Prostate gland (tissue), 2 donors: ENCODE results near the gene RFXAP.

Experiments
- POLR2AphosphoS5 ChIP-seq: sonication (generic); formaldehyde crosslinking; IDR thresholded peaks from one replicate; pipeline ENCODE4 v1.6.1; 2017; ENCODE audit warnings: antibody characterized with exemption
- TF ChIP-seq, protein P1 (sequence below), 4 experiments: fragments of 200-600 bp in 2 of 4; fragments of 450-650 bp in 2 of 4; sonication (generic) in 2 of 4; IDR thresholded peaks; 1 replicate in 3 of 4; 2 replicates in 1 of 4; pipeline ENCODE4 v1.5.1; 2016 to 2019; ENCODE audit warnings: antibody characterized with exemption in 4 of 4, mild to moderate bottlenecking in 2 of 4, moderate library complexity in 2 of 4

DNA sequence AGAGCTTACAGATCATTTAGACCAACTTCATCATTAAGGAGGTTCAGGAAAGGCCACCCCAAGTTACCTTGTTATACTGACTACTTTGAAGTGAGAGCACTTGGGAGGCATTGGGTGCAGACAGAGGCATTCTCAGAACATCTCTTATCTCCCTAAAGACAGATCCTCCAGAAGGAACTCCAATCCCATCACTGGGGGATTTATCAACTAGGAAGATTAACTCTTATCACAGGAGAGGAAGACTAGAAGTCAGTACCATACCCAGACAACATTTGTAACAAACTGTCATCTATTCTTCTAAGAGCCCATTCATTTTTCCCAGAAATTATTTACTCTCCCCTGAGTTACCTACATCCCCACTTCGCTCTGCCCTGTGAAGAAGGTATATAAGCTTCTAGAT is 5.8 kb upstream of the RFXAP start:
- TF ChIP-seq, protein P1, sequence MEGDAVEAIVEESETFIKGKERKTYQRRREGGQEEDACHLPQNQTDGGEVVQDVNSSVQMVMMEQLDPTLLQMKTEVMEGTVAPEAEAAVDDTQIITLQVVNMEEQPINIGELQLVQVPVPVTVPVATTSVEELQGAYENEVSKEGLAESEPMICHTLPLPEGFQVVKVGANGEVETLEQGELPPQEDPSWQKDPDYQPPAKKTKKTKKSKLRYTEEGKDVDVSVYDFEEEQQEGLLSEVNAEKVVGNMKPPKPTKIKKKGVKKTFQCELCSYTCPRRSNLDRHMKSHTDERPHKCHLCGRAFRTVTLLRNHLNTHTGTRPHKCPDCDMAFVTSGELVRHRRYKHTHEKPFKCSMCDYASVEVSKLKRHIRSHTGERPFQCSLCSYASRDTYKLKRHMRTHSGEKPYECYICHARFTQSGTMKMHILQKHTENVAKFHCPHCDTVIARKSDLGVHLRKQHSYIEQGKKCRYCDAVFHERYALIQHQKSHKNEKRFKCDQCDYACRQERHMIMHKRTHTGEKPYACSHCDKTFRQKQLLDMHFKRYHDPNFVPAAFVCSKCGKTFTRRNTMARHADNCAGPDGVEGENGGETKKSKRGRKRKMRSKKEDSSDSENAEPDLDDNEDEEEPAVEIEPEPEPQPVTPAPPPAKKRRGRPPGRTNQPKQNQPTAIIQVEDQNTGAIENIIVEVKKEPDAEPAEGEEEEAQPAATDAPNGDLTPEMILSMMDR (IDR thresholded peaks at IDR 0.05): no peak
- no peak for TF ChIP-seq POLR2AphosphoS5
